Upper lobe of left lung (tissue), 6 donors: ENCODE results near the gene DYNLL1. TPM values are rescaled to one million over a fixed set of nuclear protein-coding genes. Genes with fewer than 3 reads are reported as not detected.
"Not testable (repeated sequence)": the region's sequence is repeated elsewhere in the genome, so short reads cannot be mapped to it uniquely, and the experiment has no call there.

Experiments
- ATAC-seq, 2 donors: fragments of 200-7000 bp; cut with Tn5 transposase; one replicate each; pipeline ENCODE4 v1.9.1; 2022; ENCODE audit warnings: mild to moderate bottlenecking in 2 of 2, moderate library complexity in 2 of 2; ENCODE audit not compliant: low FRiP score in 2 of 2
- DNase-seq, 2 donors: peaks; one replicate each; pipeline ENCODE4 v3.0.0-alpha.2; 2019 to 2020
- H3K27ac ChIP-seq, 4 donors: fragments of 200-600 bp; sonication (generic); one replicate each; pipeline ENCODE4 v1.5.1; 2016 to 2019
- H3K27me3 ChIP-seq, 4 donors: fragments of 200-600 bp; sonication (generic); one replicate each; pipeline ENCODE4 v1.5.1; 2017 to 2019
- H3K36me3 ChIP-seq, 4 donors: fragments of 200-600 bp; sonication (generic); one replicate each; pipeline ENCODE4 v1.5.1; 2016 to 2019
- H3K4me1 ChIP-seq, 4 donors: fragments of 200-600 bp; sonication (generic); one replicate each; pipeline ENCODE4 v1.5.1; 2018 to 2019
- H3K4me3 ChIP-seq, 4 donors: fragments of 200-600 bp; sonication (generic); one replicate each; pipeline ENCODE4 v1.5.1; 2017 to 2019; ENCODE audit warnings: mild to moderate bottlenecking in 2 of 4, moderate library complexity in 1 of 4
- H3K9me3 ChIP-seq, 4 donors: fragments of 200-600 bp; sonication (generic); one replicate each; pipeline ENCODE4 v1.5.1; 2018 to 2019
- EP300 ChIP-seq, 4 donors: sonication (generic); formaldehyde crosslinking; IDR thresholded peaks; one replicate each; pipeline ENCODE4 v1.5.1; 2017; ENCODE audit warnings: antibody characterized with exemption in 4 of 4, control low read depth in 2 of 4
- POLR2A ChIP-seq, 4 donors: fragments of 450-650 bp; IDR thresholded peaks; one replicate each; pipeline ENCODE4 v1.5.1; 2016 to 2017; ENCODE audit warnings: antibody characterized with exemption in 4 of 4, mild to moderate bottlenecking in 2 of 4
- POLR2AphosphoS5 ChIP-seq, 2 donors: sonication (generic); formaldehyde crosslinking; IDR thresholded peaks; one replicate each; pipeline ENCODE4 v1.5.1; 2017; ENCODE audit warnings: antibody characterized with exemption in 2 of 2
- WGBS, 2 donors: methylation state at CpG; one replicate each; pipeline ENCODE4 v1.1.5; 2017 to 2018; 5-methylcytosine and 5-hydroxymethylcytosine counted together
- total RNA-seq, 6 donors: library from RNA; depleted of rRNA in 4 of 6; stranded (reverse); fragments of >200 nt in 4 of 6; gene quantifications; one replicate each; pipeline versions ENCODE4 v1.1.0 to v1.2.1, GENCODE V29; 2016 to 2021
- TF ChIP-seq, protein P1 (sequence below), 6 experiments: fragments of 450-650 bp in 4 of 6; fragments of 200-600 bp in 2 of 6; sonication (generic) in 2 of 6; IDR thresholded peaks; one replicate each; pipeline ENCODE4 v1.5.1; 2016 to 2019; ENCODE audit warnings: antibody characterized with exemption in 6 of 6
- donor health status: DM: no; HTN: no; CAD: no; lungs with moderate emphysema.
- donor health status: DM: no; HTN: yes; CAD: no; lungs with severe emphysema.

Gene DYNLL1
- total RNA-seq, 6 donors from 2014 or later, result 61.5 to 330 (median 176) TPM

DNA sequence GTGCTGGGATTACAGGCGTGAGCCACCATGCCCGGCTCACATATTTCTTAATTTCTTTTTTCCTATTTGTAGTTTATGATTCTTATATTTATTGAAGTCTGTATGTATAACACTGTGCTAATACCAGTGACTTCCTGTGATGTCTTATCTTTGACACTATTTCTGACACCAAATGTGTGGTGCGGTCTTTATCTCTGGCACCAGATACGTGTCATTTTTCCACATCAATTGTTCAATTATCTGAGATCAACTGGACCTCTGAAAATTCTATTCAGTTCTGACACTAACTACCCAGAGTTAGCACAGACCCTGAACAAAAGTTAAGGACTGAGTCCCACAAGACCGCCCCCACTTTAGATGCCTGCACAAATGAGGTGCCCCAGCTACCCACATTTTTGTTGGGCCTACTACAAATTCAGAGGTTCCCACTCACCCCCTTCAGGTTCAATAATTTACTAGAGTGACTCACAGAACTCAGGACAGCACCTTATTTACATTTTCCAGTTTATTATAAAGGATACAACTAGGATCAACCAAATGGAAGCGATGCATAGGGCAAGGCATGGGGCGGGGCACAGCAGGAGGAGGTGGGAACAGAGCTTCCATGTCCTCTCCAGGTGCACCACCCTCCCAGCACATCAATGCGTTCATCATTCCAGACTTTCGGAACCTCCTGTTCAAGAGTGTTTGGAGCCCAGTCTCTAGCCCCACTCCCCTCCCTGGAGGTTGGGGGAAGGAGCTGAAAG, 14.7 kb upstream of the DYNLL1 start:
- WGBS, 2 donors, result 91 to 93% methylated on average over 9 of the region's 9 CpGs
- H3K4me3 ChIP-seq, result no peak overlapping the region
- no peaks in the 10 kb centered on the region for H3K27me3 ChIP-seq
- no peaks in the 10 kb centered on the region for H3K9me3 ChIP-seq
- DNase-seq (no peak), ATAC-seq (no peak)
- H3K36me3 ChIP-seq, result no peaks in the 10 kb centered on the region
- no peaks in the 10 kb centered on the region for H3K4me1 ChIP-seq
- H3K27ac ChIP-seq, result no peak overlapping the region
- TF ChIP-seq EP300 (IDR thresholded peaks at IDR 0.05) (no peak), POLR2AphosphoS5 (IDR thresholded peaks at IDR 0.05) (no peak), POLR2A (IDR thresholded peaks at IDR 0.05) (no peak)
- TF ChIP-seq, protein P1, sequence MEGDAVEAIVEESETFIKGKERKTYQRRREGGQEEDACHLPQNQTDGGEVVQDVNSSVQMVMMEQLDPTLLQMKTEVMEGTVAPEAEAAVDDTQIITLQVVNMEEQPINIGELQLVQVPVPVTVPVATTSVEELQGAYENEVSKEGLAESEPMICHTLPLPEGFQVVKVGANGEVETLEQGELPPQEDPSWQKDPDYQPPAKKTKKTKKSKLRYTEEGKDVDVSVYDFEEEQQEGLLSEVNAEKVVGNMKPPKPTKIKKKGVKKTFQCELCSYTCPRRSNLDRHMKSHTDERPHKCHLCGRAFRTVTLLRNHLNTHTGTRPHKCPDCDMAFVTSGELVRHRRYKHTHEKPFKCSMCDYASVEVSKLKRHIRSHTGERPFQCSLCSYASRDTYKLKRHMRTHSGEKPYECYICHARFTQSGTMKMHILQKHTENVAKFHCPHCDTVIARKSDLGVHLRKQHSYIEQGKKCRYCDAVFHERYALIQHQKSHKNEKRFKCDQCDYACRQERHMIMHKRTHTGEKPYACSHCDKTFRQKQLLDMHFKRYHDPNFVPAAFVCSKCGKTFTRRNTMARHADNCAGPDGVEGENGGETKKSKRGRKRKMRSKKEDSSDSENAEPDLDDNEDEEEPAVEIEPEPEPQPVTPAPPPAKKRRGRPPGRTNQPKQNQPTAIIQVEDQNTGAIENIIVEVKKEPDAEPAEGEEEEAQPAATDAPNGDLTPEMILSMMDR (IDR thresholded peaks at IDR 0.05), result no peak

DNA sequence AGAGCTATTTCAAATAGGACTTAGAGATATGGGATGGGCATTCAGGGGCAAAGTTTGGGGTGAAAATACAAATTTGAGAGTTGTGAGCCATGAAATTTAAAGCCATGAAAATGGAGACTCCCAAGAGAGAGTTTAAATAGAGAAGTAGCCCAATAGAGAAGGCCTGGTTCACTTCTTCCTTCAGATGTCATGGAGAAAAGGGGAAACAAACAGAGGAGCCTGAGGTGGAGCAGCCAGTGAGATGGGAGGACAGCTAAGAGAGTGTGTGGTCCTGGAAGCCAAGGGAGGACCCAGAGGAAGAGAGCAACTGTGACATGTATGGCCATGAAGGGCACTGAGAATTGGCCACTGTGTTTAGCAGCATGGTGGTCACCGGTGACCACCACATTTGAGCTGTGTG, 12.3 kb upstream of the DYNLL1 start:
- TF ChIP-seq EP300 (IDR thresholded peaks at IDR 0.05) (no peak), POLR2A (IDR thresholded peaks at IDR 0.05) (no peak), POLR2AphosphoS5 (IDR thresholded peaks at IDR 0.05) (no peak)

DNA sequence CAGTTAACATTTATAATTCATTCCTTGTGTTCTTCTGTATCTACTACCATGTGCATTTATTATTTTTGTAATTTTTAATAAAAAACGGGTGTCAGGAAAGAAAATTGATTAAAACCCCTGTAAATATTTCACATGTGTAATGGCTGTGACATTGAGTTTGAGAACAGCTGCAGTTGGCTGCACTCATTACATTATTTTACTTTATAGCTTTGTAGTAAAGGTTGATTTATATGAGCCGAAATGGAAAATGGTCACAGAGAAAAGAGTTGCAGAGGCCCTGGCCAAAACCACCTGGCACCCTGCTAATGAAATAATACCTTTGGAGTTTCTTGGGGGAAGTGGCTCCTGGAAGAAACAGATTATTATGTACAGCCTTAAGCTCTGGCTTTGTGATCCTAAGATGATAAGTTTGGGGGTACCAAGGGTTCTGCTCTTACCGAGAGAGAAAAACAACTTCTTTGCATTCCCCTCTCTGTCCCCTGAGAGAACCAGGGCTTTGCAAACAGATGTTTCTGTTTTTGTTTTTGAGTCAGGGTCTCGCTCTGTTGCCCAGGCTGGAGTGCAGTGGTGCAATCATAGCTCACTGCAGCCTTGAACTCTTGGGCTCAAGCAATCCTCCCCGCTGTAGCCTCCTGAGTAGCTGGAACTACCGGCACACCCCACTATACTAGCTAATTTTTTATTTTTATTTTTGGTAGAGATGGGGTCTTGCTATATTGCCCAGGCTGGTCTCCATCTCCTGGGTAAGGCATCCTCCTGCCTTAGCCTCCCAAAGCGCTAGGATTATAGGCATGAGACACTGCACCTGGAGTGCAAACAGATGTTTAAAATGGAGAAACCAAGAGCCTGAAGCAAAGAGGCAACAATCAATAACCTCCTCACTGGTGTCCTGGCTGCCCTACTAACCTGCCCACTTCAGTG, 9.7 kb upstream of the DYNLL1 start:
- no peaks in the 10 kb centered on the region for H3K27me3 ChIP-seq
- H3K9me3 ChIP-seq, result no peaks in the 10 kb centered on the region
- H3K36me3 ChIP-seq, result peaks cover 0 to 9% (median 2%) of the 10 kb centered on the region in 4 donors
- no peak overlapping the region for H3K4me3 ChIP-seq
- H3K27ac ChIP-seq, result no peak overlapping the region
- TF ChIP-seq, protein P1 (IDR thresholded peaks at IDR 0.05), result no peak
- no peak for TF ChIP-seq POLR2A (IDR thresholded peaks at IDR 0.05)
- TF ChIP-seq POLR2AphosphoS5 (IDR thresholded peaks at IDR 0.05), result no peak
- TF ChIP-seq EP300 (IDR thresholded peaks at IDR 0.05), result no peak
- DNase-seq (no peak), ATAC-seq (no peak)
- H3K4me1 ChIP-seq, result no peaks in the 10 kb centered on the region
- 90 to 96% methylated on average over 6 to 7 of the region's 7 CpGs for WGBS, 2 donors

More for the DNA sequence above, 12.3 kb upstream of the DYNLL1 start:
- Histone ChIP-seq H3K4me3 (no peak overlapping the region), H3K27ac (no peak overlapping the region), H3K36me3 (peaks cover 0 to 4% (median 0%) of the 10 kb centered on the region in 4 donors), H3K9me3 (no peaks in the 10 kb centered on the region), H3K4me1 (no peaks in the 10 kb centered on the region), H3K27me3 (no peaks in the 10 kb centered on the region)
- WGBS, 2 donors, result 100% methylated on average over 1 of the region's 1 CpG
- ATAC-seq (peak in 1 of 2 donors; percentile 12), DNase-seq (no peak)

DNA sequence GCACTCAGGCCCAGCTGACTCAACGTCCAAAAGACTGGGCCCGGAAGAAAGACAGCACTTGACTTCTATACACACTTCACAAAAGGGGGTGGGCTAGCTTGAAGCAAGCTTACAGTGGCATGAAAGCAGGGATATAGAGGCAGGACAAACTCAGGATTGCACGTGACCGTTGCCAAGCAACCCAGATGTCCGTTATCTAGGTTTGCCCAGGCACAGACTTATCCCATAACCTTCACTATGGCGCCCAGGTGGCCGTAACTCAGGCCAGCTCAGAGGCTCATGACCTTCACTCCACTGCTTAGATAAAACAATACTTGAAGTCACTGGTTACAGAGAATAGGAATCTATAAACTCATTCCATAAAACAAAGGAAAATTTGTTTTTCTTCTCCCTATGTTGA, 8.4 kb upstream of the DYNLL1 start:
- not testable (repeated sequence) for H3K36me3 ChIP-seq, H3K4me1 ChIP-seq, DNase-seq, H3K27me3 ChIP-seq, H3K9me3 ChIP-seq, H3K4me3 ChIP-seq, ATAC-seq, H3K27ac ChIP-seq
- 89 to 90% methylated on average over 5 to 7 of the region's 7 CpGs for WGBS, 2 donors

DNA sequence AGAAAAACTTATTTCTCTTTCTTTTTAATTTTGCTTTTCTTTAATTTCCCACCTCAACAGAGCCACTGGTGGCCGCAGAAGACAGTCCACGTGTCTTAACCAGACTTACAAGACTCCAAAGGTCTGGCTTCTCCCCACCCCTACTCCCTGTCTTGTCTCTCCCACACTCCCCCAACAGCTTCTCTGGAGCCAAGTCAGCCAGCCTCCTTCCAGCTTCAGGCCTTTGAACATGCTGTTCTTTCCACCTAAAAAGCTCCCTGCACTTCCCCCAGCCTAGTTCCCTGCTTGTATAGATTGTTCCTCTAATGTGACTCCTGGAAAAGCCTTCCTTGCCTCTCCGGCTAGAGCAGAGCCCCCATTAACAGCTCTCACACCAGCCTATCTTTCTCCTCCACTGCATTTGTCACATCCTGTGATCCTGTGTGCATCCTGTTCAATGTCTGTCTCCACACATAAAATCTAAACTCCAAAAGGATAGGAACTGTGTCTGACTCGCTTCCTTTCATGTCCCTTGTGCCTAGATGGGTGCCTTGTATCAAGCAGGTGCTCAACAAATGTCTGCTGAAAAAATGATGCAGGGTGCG, 7.8 kb upstream of the DYNLL1 start:
- TF ChIP-seq, protein P1 (IDR thresholded peaks at IDR 0.05), result no peak
- TF ChIP-seq POLR2AphosphoS5 (IDR thresholded peaks at IDR 0.05) (no peak), EP300 (IDR thresholded peaks at IDR 0.05) (no peak)
- Histone ChIP-seq H3K4me3 (no peak overlapping the region), H3K36me3 (peaks cover 0 to 9% (median 2%) of the 10 kb centered on the region in 4 donors), H3K27ac (no peak overlapping the region), H3K9me3 (no peaks in the 10 kb centered on the region), H3K27me3 (no peaks in the 10 kb centered on the region), H3K4me1 (no peaks in the 10 kb centered on the region)
- ATAC-seq (no peak), DNase-seq (no peak)
- WGBS, 2 donors, result 76 to 77% methylated on average over 5 of the region's 5 CpGs
